Islet of Langerhans (tissue), 1 donor: ENCODE data around the gene DNAJC18.

ENCODE experiments used
- FAIRE-seq: peaks from one replicate; lab custom pipeline; 2011; peaks lifted over from hg19 to GRCh38; lab: Jason Lieb, UNC

The DNAJC18 gene

GRCh38 chr5:139361835-139362429 is 77.4 kb downstream of the DNAJC18 start:
- FAIRE-seq: no peak

DNA sequence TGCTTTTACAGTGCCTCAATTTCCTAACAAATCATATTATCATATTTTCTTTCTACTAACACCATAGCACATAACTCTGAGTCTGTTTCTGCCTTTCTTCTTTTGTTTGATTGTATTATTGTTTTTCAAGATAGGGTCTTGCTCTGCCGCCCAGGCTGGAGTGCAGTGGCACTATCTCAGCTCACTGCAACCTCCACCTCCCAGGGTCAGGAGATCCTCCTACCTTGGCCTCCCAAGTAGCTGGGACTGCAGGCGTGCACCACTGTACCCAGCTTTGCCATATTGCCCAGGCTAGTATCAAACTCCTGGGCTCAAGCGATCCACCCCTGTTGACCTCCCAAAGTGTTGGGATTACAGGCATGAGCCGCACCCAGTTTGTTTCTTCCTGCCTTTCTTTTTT is 78.9 kb downstream of the DNAJC18 start:
- no peak for FAIRE-seq
